ENCODE data around the gene COBL. TPM values are rescaled to one million over a fixed set of nuclear protein-coding genes. Genes with fewer than 3 reads are reported as not detected.

The COBL gene
- total and polyA plus RNA-seq, 2 of the 8 experiments (the other 6 are each of a cell fraction or from before 2014, with no cell fraction given), result 13.8 to 40.4 TPM

- Histone ChIP-seq H2AFZ (ENCODE audit: low read length) (no peak overlapping the region), H4K20me1 (replicated peaks in 1 of 2; ENCODE audit: control insufficient read depth in 1 of 2, insufficient read depth in 2 of 2, low read length in 2 of 2) (no peaks in the 10 kb centered on the region), H3K79me2 (ENCODE audit: control insufficient read depth in 1 of 2, insufficient read depth in 2 of 2, low read length in 2 of 2) (no peaks in the 10 kb centered on the region), H3K9ac (replicated peaks in 1 of 4; ENCODE audit: extremely low read depth in 1 of 4, low read depth in 3 of 4, low read length in 3 of 4) (no peak overlapping the region), H2AK5ac (ENCODE audit: low read depth, low read length) (no peak overlapping the region; the same call in 1 of the 2 replicates), H3K36me3 (ENCODE audit: control insufficient read depth in 2 of 4, insufficient read depth in 4 of 4, low read length in 3 of 4) (peaks cover 0 to 1% (median under 1%) of the 10 kb centered on the region in 4 experiments; a peak in 2 of 8 replicates), H2BK5ac (ENCODE audit: low read depth, low read length) (no peak overlapping the region), H3K4me2 (ENCODE audit: insufficient read depth in 1 of 2, low read depth in 2 of 2, low read length in 2 of 2) (no peak overlapping the region), H4K91ac (replicated peaks; ENCODE audit: insufficient read length, low read length) (no peak overlapping the region), H2BK20ac (ENCODE audit: low read length) (no peak overlapping the region), H3K79me1 (ENCODE audit: low read depth, low read length) (no peaks in the 10 kb centered on the region; the same call in 1 of the 2 replicates), H2BK12ac (ENCODE audit: low read depth, low read length) (no peak overlapping the region), H3K27ac (ENCODE audit: low read depth, low read length) (no peak overlapping the region), H3K23me2 (ENCODE audit: low read depth, low read length) (peaks cover 2% of the 10 kb centered on the region; the same call in 1 of the 2 replicates), H2BK120ac (replicated peaks; ENCODE audit: low read depth, low read length) (no peak overlapping the region), H3K56ac (replicated peaks; ENCODE audit: insufficient read length, low read depth, low read length) (no peak overlapping the region), H3K14ac (ENCODE audit: insufficient read length) (no peak overlapping the region), H3K18ac (ENCODE audit: extremely low read depth, low read length) (no peak overlapping the region), H3K23ac (ENCODE audit: insufficient read length) (no peak overlapping the region), H3K4ac (replicated peaks; ENCODE audit: insufficient read length, low read depth, low read length) (peak overlapping the region; percentile 79), H2BK15ac (ENCODE audit: low read length) (no peak overlapping the region), H3K4me1 (replicated peaks in 1 of 4; ENCODE audit: control insufficient read depth in 3 of 4, insufficient read depth in 4 of 4, low read length in 3 of 4) (no peaks in the 10 kb centered on the region; a peak in 1 of 7 replicates), H4K8ac (ENCODE audit: extremely low read depth, insufficient read depth, low read length) (no peak overlapping the region), H3K4me3 (ENCODE audit: extremely low read depth in 1 of 4, insufficient read depth in 2 of 4, low read depth in 3 of 4, low read length in 4 of 4) (no peak overlapping the region), H3K27me3 (replicated peaks in 1 of 4; ENCODE audit: control insufficient read depth in 3 of 4, extremely low read depth in 1 of 4, insufficient read depth in 3 of 4, low read length in 3 of 4) (no peaks in the 10 kb centered on the region), H4K5ac (ENCODE audit: insufficient read length, low read depth, low read length) (no peak overlapping the region), H3K9me3 (ENCODE audit: insufficient read depth in 2 of 2, low read depth in 1 of 2, low read length in 1 of 2) (no peaks in the 10 kb centered on the region)
- peak in 1 of 2 experiments; percentile 29 for DNase-seq (ENCODE audit: low read depth in 1 of 2, low spot score in 2 of 2)
- no peak for FAIRE-seq
- ChIA-PET CTCF (ENCODE audit: partially characterized antibody) (interaction anchor here (0.8 to 3.1 kb wide), 6 partner anchors 11 to 142 kb away, joined by 3 to 11 read pairs (median 6); no protein-coding TSS in a partner anchor), POLR2A (ENCODE audit: partially characterized antibody) (no interaction called here)
- WGBS, 2 experiments (ENCODE audit: extremely low coverage in 1 of 2, insufficient coverage in 1 of 2, insufficient read length in 1 of 2, insufficient replicate concordance in 2 of 2, low coverage in 1 of 2, low lambda C conversion rate in 2 of 2, missing lambda C conversion rate in 1 of 2), result 96% methylated on average over 7 of the region's 7 CpGs; no CpG with 5 or more reads in 1 of the 2 experiments
- TF ChIP-seq SP4 (IDR thresholded peaks at IDR 0.05; ENCODE audit: low read length) (no peak), ASH2L (IDR thresholded peaks at IDR 0.05; ENCODE audit: low read length) (no peak), CBX8 (IDR thresholded peaks at IDR 0.05; ENCODE audit: borderline replicate concordance, low read depth, low read length) (no peak), SP1 (IDR thresholded peaks at IDR 0.05; ENCODE audit: low read depth, low read length) (no peak), ATF3 (IDR thresholded peaks at IDR 0.05; ENCODE audit: insufficient read depth, low read depth, low read length) (no peak), RNF2 (IDR thresholded peaks at IDR 0.05; ENCODE audit: borderline replicate concordance, low read depth, low read length, missing control alignments, poor library complexity, severe bottlenecking) (no peak), YY1 (IDR thresholded peaks at IDR 0.05; ENCODE audit: low read depth, low read length) (no peak), KDM4A (IDR thresholded peaks at IDR 0.05; ENCODE audit: low read depth, low read length, severe bottlenecking) (no peak), CEBPB (IDR thresholded peaks at IDR 0.05; ENCODE audit: low read depth, low read length) (no peak), TEAD4 (IDR thresholded peaks at IDR 0.05; ENCODE audit: low read depth, low read length) (no peak), PHF8 (conservative IDR thresholded peaks at IDR 0.05; ENCODE audit: low read depth, low read length) (no peak), BACH1 (IDR thresholded peaks at IDR 0.05; ENCODE audit: low read length) (no peak), POU5F1 (IDR thresholded peaks at IDR 0.05; ENCODE audit: low read depth, low read length) (no peak)
These were observed 297.3 kb downstream of the COBL start for GRCh38 chr7:51019191-51019844.
